AML-193 (cell line): ENCODE results near the gene AKAP9.
A peak's percentile ranks its signal among the peaks of the same experiment; 100 is the strongest.
"Not testable (repeated sequence)": the region's sequence is repeated elsewhere in the genome, so short reads cannot be mapped to it uniquely, and the experiment has no call there.

Experiments
- DNase-seq, 2 experiments: peaks; one replicate each; lab custom pipeline; 2025; lab: John Stamatoyannopoulos, UW

Gene AKAP9

GRCh38 chr7:92013611-92014010, 72.9 kb downstream of the AKAP9 start:
- DNase-seq: no peak

GRCh38 chr7:92020636-92021035, 80.0 kb downstream of the AKAP9 start:
- no peak for DNase-seq

GRCh38 chr7:92025260-92025659, 84.6 kb downstream of the AKAP9 start:
- DNase-seq: no peak

- not testable (repeated sequence) for DNase-seq
Observed at GRCh38 chr7:92026635-92027034, 86.0 kb downstream of the AKAP9 start.

GRCh38 chr7:92027128-92027527, 86.5 kb downstream of the AKAP9 start:
- not testable (repeated sequence) for DNase-seq

- DNase-seq: no peak
Observed at GRCh38 chr7:92028226-92028625, 87.6 kb downstream of the AKAP9 start.

- no peak for DNase-seq
Observed at GRCh38 chr7:92028686-92029085, 88.0 kb downstream of the AKAP9 start.

GRCh38 chr7:92034116-92034515, 93.5 kb downstream of the AKAP9 start:
- DNase-seq: no peak

GRCh38 chr7:92035576-92035975, 94.9 kb downstream of the AKAP9 start:
- no peak for DNase-seq

- DNase-seq: no peak
Observed at GRCh38 chr7:92039900-92040299, 99.2 kb downstream of the AKAP9 start.

GRCh38 chr7:92042056-92042737, 101.5 kb downstream of the AKAP9 start:
- DNase-seq: no peak

- DNase-seq: no peak
Observed at GRCh38 chr7:92043098-92043497, 102.4 kb downstream of the AKAP9 start.

- DNase-seq: no peak
Observed at GRCh38 chr7:92043637-92044036, 103.0 kb downstream of the AKAP9 start.

- DNase-seq: no peak
Observed at GRCh38 chr7:92044148-92044547, 103.5 kb downstream of the AKAP9 start.

GRCh38 chr7:92044940-92045339, 104.3 kb downstream of the AKAP9 start:
- no peak for DNase-seq

- no peak for DNase-seq
Observed at GRCh38 chr7:92051655-92052054, 111.0 kb downstream of the AKAP9 start.

GRCh38 chr7:92052159-92052558, 111.5 kb downstream of the AKAP9 start:
- no peak for DNase-seq

- no peak for DNase-seq
Observed at GRCh38 chr7:92052684-92053083, 112.0 kb downstream of the AKAP9 start.

- no peak for DNase-seq
Observed at GRCh38 chr7:92053312-92053711, 112.7 kb downstream of the AKAP9 start.

- DNase-seq: no peak
Observed at GRCh38 chr7:92056286-92056685, 115.6 kb downstream of the AKAP9 start.

- peak; percentile 8 to 39 for DNase-seq
Observed at GRCh38 chr7:92057375-92057774, 116.7 kb downstream of the AKAP9 start.

GRCh38 chr7:92058040-92058439, 117.4 kb downstream of the AKAP9 start:
- DNase-seq: peak; percentile 63 to 66

- DNase-seq: no peak
Observed at GRCh38 chr7:92058899-92059298, 118.2 kb downstream of the AKAP9 start.

GRCh38 chr7:92061154-92061553, 120.5 kb downstream of the AKAP9 start:
- DNase-seq: no peak
